Measurements from ENCODE around the gene CALM1.

- no peak for TF ChIP-seq CTCF (IDR thresholded peaks at IDR 0.05; ENCODE audit: extremely low read depth in 1 of 2, insufficient read depth in 1 of 2, low read depth in 1 of 2, low read length in 2 of 2)
- TF ChIP-seq EZH2 (IDR thresholded peaks at IDR 0.05; ENCODE audit: borderline replicate concordance, low read depth, low read length, severe bottlenecking), result no peak
- no peak for TF ChIP-seq POLR2A (IDR thresholded peaks at IDR 0.05; ENCODE audit: low read depth, low read length)
These were observed 24.8 kb downstream of the CALM1 start for GRCh38 chr14:90421632-90422020.
